Neural cell (in vitro differentiated cells): ENCODE results near the gene NAV1.

Source experiments
- CTCF ChIP-seq: fragments of 450-650 bp; IDR thresholded peaks from 2 replicates; pipeline ENCODE4 v1.5.1; 2014; ENCODE audit warnings: antibody characterized with exemption, mild to moderate bottlenecking, moderate library complexity; ENCODE audit not compliant: poor library complexity, severe bottlenecking
- EZH2 ChIP-seq: fragments of 200-600, 300-800 bp; shearing (Covaris generic), sonication (generic); IDR thresholded peaks from 2 replicates; pipeline ENCODE4 v1.6.1; 2014; ENCODE audit warnings: antibody characterized with exemption, low read length, borderline replicate concordance, mild to moderate bottlenecking; ENCODE audit not compliant: insufficient read depth, poor library complexity, severe bottlenecking
- REST ChIP-seq: IDR thresholded peaks from 2 replicates; pipeline ENCODE4 v1.6.1; 2012; ENCODE audit warnings: borderline replicate concordance
- TAF1 ChIP-seq: IDR thresholded peaks from 2 replicates; pipeline ENCODE4 v1.6.1; 2012; ENCODE audit warnings: low read depth

GRCh38 chr1:201506557-201507359 is 32.2 kb upstream of the NAV1 start, which contains the start of gene CSRP1:
- TF ChIP-seq REST: no peak
- no peak for TF ChIP-seq TAF1
- no peak for TF ChIP-seq CTCF
- no peak for TF ChIP-seq EZH2
